PC-9 (cell line): ENCODE measurements around the gene DUSP19.

Source experiments
- EZH2 ChIP-seq: fragments of 200-600 bp; sonication (generic); IDR thresholded peaks from 2 replicates; pipeline ENCODE4 v1.8.0; 2017; ENCODE audit warnings: antibody characterized with exemption, low read depth
- TF ChIP-seq, protein P1 (sequence below): fragments of 200-600 bp; sonication (generic); conservative IDR thresholded peaks from 2 replicates; pipeline ENCODE4 v1.6.1; 2017; ENCODE audit warnings: mixed run types, antibody characterized with exemption, mild to moderate bottlenecking, moderate library complexity

DNA sequence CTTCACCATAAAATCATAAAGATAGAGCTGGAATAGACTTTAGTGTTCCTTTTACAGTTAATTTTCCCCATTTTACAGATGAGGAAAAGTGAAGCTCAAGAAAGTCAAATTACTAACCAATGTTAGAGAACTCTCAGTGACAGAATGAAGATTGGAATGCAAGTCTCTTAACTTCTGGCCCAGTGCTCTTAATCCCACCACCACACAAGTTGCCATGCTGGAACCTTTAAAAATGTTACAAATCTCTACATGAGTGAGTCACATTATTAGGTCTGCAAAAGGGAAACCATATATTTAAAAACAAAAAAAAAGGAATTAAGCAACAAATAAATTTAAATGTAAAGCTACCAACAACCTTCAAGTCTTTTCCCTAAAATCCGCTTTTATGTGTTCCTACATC is 43.7 kb upstream of the DUSP19 start:
- TF ChIP-seq, protein P1, sequence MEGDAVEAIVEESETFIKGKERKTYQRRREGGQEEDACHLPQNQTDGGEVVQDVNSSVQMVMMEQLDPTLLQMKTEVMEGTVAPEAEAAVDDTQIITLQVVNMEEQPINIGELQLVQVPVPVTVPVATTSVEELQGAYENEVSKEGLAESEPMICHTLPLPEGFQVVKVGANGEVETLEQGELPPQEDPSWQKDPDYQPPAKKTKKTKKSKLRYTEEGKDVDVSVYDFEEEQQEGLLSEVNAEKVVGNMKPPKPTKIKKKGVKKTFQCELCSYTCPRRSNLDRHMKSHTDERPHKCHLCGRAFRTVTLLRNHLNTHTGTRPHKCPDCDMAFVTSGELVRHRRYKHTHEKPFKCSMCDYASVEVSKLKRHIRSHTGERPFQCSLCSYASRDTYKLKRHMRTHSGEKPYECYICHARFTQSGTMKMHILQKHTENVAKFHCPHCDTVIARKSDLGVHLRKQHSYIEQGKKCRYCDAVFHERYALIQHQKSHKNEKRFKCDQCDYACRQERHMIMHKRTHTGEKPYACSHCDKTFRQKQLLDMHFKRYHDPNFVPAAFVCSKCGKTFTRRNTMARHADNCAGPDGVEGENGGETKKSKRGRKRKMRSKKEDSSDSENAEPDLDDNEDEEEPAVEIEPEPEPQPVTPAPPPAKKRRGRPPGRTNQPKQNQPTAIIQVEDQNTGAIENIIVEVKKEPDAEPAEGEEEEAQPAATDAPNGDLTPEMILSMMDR, result no peak
- TF ChIP-seq EZH2, result no peak
